ENCODE results near the gene OR5H1.
"Not testable (repeated sequence)": the region's sequence is repeated elsewhere in the genome, so short reads cannot be mapped to it uniquely, and the experiment has no call there.

The OR5H1 gene

DNA sequence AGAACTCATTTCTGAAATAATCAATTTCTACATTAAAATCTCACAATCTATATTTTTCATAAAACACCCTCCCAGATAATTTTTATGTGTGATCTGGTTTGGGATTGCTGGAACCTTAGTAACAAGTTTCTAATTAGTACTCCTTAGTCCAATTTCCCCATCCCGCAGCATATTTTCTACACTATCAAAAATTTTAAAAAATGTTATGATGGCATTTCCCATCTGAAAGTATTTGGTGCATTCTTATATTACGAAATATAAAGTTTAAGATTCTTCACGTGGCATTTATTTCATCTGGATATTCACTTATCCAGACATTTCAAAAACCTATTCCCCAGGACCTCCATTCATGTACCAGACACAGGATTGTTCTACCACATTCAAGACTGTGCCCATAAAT, 18.2 kb downstream of the OR5H1 start:
- DNase-seq (ENCODE audit: low read depth, low spot score): no peak
- H3K4me3 ChIP-seq (ENCODE audit: low read depth, low read length): no peak overlapping the region
- POLR2A ChIA-PET: no interaction called here
- TF ChIP-seq, protein P1, sequence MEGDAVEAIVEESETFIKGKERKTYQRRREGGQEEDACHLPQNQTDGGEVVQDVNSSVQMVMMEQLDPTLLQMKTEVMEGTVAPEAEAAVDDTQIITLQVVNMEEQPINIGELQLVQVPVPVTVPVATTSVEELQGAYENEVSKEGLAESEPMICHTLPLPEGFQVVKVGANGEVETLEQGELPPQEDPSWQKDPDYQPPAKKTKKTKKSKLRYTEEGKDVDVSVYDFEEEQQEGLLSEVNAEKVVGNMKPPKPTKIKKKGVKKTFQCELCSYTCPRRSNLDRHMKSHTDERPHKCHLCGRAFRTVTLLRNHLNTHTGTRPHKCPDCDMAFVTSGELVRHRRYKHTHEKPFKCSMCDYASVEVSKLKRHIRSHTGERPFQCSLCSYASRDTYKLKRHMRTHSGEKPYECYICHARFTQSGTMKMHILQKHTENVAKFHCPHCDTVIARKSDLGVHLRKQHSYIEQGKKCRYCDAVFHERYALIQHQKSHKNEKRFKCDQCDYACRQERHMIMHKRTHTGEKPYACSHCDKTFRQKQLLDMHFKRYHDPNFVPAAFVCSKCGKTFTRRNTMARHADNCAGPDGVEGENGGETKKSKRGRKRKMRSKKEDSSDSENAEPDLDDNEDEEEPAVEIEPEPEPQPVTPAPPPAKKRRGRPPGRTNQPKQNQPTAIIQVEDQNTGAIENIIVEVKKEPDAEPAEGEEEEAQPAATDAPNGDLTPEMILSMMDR (IDR thresholded peaks at IDR 0.05; ENCODE audit: insufficient read depth, low read length, missing control alignments): no peak
- CTCF ChIA-PET: no interaction called here

DNA sequence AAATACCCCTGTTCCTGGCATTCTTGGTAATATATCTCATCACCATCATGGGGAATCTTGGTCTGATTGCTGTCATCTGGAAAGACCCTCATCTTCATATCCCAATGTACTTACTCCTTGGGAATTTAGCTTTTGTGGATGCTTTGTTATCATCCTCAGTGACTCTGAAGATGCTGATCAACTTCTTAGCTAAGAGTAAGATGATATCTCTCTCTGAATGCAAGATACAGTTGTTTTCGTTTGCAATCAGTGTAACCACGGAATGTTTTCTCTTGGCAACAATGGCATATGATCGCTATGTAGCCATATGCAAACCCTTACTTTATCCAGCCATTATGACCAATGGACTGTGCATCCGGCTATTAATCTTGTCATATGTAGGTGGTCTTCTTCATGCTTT, 18.9 kb downstream of the OR5H1 start:
- H3K4me3 ChIP-seq (ENCODE audit: low read depth, low read length); CTCF ChIA-PET; POLR2A ChIA-PET; DNase-seq (ENCODE audit: low read depth, low spot score): not testable (repeated sequence)

DNA sequence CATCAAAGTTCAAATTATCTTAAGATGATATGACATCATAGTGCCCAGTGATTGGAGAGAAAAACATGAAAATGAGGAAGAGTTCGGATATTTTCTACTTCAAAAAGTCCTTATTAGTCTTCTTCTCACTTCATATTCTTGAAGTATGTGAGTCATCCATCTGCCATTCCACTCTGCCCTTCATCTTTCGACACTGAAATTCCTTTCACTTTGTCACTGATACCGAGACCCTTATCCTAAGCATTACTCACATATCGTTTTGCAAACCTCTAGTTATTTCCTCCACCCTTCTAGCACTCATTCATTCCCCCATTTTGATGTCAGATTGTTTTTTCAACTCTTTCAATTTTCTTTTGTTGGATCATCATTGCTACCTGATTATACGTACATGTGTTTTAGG, 20.7 kb downstream of the OR5H1 start:
- TF ChIP-seq, protein P1 (IDR thresholded peaks at IDR 0.05; ENCODE audit: insufficient read depth, low read length, missing control alignments): no peak
- no peak for DNase-seq (ENCODE audit: low read depth, low spot score)
- ChIA-PET CTCF (no interaction called here), POLR2A (no interaction called here)
- H3K4me3 ChIP-seq (ENCODE audit: low read depth, low read length): no peak overlapping the region

DNA sequence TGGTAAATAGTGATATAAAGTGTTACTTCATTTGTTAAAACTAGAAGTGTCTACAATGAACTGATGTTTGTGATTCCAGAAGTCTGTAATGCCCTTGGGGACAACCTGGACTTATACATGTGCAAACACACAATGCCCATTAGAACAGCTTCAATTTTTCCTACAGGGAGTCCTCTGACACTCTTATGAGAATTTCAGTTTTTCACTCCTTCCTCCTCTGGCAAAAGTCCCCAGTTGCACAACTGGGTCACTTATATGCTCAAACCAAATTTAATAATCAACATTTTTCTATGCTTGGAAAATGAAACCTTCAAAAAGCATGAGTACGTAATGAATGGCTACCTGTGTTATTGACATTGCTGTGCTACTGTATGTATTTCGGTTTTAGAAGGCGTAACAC, 35.9 kb downstream of the OR5H1 start, which contains the start of gene OR5H15:
TSS of gene OR5H15 (plus strand) at position 301 of the 400 bp plus-strand sequence. CDS start 2,004 bp downstream, outside the sequence.
- TF ChIP-seq, protein P1 (IDR thresholded peaks at IDR 0.05; ENCODE audit: insufficient read depth, low read length, missing control alignments): no peak
- H3K4me3 ChIP-seq (ENCODE audit: low read depth, low read length): no peak within 1 kb of the TSS
- ChIA-PET CTCF (no interaction called here), POLR2A (no interaction called here)
- no peak for DNase-seq (ENCODE audit: low read depth, low spot score)

DNA sequence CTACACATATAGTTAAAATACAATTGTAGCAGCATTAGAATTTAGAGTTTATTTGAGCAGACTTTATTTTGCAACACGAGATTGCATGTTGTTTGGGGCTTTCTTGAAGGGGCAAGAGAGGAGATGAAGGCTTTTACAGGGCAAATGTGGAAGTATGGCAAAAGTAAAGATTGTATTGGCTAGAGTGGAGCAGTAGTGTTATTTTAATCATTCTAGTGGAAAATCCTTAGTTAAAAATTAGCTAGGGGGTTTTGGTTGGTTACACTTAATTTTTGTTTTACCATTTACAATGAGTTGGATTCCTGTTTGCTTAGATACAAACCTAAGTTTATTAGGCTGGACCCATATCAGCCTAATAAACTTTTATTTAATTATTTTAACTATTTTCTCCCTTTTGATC, 40.5 kb downstream of the OR5H1 start:
- H3K4me3 ChIP-seq (ENCODE audit: low read depth, low read length): no peak overlapping the region
- no peak for DNase-seq (ENCODE audit: low read depth, low spot score)
- POLR2A ChIA-PET: no interaction called here
- TF ChIP-seq, protein P1 (IDR thresholded peaks at IDR 0.05; ENCODE audit: insufficient read depth, low read length, missing control alignments): no peak
- CTCF ChIA-PET: no interaction called here

DNA sequence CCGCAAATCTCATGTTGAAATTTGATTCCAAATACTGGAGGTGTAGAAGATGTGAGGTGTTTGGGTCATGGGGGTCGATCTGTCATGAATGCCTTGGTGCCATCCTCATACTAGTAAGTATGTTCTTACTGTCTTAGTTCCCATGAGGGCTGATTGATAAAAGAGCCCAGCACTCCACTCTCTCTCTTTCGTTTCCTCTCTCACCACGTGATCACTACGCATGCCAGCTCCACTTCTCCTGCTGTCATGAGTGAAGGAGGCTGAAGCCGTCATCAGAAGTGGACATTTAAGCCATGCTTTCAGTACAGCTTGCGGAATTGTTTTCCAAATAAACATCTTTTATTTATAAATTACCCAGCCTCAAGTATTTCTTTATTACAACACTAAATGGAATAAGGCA, 42.1 kb downstream of the OR5H1 start:
- POLR2A ChIA-PET: no interaction called here
- TF ChIP-seq, protein P1 (IDR thresholded peaks at IDR 0.05; ENCODE audit: insufficient read depth, low read length, missing control alignments): no peak
- CTCF ChIA-PET: interaction anchor here (0.8 kb wide), 1 partner anchor 133 kb away, joined by 3 read pairs; no protein-coding TSS in a partner anchor
- no peak overlapping the region for H3K4me3 ChIP-seq (ENCODE audit: low read depth, low read length)
- DNase-seq (ENCODE audit: low read depth, low spot score): no peak

DNA sequence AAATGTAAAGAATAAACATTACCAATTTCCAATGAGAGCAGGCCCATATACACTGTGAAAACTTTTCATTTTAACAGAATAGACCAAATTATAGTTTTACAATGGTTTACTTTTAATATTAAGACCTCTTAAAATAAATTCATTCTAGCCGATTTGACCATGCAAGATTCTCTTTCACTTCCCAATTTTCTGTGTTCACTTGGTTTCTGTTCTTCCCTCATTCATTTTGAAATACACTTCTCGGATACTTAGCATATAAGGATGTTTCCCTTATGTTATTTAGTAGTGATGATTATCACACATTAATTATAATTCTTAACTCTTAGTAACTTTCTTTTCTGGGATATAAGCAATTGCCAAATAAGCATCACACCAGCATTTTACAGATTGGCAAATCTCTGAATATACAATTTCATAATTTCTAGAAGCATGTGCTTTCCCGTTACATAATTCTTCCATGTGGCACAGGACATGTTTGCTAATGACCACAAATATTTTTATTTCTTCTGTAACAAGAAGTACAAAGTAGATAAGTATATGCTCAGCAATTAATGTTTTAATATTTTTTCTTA, 49.9 kb downstream of the OR5H1 start:
- no peak for DNase-seq (ENCODE audit: low read depth, low spot score)
- no peak overlapping the region for H3K4me3 ChIP-seq (ENCODE audit: low read depth, low read length)
- TF ChIP-seq, protein P1 (IDR thresholded peaks at IDR 0.05; ENCODE audit: insufficient read depth, low read length, missing control alignments): no peak
- ChIA-PET POLR2A (no interaction called here), CTCF (no interaction called here)
